Eye (tissue), 1 donor: Measurements from ENCODE around the gene DNASE1.
"Not testable (repeated sequence)": the region's sequence is repeated elsewhere in the genome, so short reads cannot be mapped to it uniquely, and the experiment has no call there.

Source experiments
- DNase-seq: peaks from one replicate; pipeline ENCODE4 v3.0.0-alpha.2; 2015

DNASE1 gene

DNA sequence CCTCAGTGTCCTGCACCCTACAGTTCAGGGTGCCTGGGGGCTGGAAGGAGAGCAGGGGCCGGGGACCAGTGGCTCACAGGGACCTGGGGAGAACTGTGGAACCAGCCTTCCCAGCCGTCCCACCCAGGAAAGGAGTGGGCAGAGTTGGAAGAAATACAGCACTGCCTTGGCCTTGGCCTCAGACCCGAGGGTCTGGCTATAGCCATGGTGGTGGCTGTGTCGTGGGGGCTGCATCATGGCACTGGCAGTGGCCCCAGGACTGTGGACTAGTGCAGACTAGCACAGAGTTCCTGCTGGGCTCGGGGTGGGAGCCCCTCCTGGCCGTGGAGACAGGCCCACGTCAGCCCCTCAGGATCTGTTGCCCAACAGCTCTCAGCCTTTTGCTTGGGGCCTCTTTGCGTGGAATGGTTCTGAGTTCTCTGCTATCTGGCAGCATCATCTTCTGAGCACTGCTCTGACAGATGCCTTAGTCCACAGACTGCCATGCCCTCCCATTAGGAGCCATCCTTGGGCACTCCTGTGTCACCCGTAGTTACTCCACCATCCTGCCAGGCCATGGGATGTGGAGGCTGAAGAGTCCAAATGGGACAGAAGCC, 12.6 kb upstream of the DNASE1 start:
- no peak for DNase-seq

DNA sequence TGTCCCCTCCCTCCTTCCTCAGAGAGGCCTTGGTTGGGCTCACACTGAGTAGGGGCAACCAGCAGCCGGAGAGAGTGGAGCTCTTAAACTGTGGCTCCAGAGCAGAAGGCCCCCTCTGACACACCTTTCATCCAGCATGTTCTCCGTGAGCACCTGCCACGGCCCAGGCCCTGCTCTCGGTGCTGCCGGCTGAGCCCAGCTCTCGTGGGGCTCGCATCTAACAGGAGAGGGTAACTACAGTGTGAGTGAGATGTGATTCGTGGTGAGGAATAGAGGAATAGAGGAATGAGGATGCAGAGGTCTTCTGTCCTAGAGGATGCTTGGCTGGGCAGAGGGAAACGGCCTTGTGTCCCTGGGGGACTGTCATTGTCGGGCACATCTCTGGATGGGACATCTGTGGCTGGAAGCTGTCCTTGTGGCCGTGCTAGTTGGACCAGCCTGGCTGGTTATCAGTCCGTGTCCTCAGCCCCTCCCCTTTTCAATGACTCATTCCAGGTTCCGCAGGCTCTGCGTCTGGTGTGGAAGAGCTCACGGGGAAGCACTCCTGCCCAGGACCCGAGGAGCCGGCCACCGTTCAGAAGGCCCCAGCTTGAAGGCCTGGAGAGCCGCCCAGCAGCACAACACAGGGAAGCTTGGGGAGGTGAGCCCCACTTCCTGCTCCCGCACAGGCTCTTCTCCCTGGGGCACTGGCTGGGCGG, 11.9 kb upstream of the DNASE1 start:
- DNase-seq: peak; percentile 14

DNA sequence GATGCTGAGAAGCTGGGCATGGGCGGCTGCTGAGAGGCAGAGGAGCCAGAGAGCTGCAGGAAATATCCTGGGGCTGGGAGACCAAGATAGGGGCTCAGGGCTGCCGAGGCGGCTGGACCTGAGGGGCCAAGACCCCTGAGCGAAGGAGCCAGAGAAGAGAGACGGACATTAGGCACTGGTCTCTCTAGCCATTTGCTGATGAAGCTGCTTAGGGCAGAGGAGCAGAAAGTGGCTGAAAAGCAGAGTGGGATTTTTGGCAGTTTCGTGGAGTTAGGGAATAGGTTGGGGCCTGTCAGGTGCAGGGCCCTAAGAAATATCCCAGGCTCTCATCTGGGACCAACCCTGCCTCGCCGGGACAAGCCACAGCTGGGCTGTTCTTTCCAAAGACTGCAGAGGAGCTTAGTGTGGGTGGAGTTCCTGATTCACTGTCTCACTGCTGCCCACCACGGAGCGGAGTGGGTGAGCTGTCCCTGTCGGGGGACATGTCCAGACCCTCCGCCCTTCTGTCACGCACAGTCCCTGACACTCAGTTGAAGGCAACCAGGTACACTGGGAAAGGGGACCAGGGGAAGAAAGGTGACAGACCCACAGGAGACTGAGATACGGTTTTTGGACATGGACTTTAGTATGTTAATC, 11.3 kb upstream of the DNASE1 start:
- no peak for DNase-seq

DNA sequence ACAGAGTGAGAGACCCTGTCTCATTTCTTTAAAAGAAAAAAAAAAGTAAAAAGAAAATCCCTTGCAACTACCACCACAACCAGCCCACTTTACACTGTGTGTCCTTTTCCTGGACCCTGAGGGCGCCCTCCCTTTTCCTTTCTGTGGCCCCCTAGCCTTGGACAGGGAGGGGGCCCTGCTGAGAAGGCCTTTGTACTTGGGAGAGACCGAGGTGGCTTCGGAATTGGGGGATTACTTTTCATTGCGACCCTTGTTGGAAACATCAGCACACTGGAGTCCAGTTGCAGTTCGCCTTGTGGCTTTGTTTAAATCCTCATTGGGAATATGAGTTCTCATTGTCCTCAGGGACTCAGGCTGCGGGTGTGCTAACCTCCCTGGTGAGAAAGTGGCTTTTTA, 9.4 kb upstream of the DNASE1 start:
- no peak for DNase-seq

DNA sequence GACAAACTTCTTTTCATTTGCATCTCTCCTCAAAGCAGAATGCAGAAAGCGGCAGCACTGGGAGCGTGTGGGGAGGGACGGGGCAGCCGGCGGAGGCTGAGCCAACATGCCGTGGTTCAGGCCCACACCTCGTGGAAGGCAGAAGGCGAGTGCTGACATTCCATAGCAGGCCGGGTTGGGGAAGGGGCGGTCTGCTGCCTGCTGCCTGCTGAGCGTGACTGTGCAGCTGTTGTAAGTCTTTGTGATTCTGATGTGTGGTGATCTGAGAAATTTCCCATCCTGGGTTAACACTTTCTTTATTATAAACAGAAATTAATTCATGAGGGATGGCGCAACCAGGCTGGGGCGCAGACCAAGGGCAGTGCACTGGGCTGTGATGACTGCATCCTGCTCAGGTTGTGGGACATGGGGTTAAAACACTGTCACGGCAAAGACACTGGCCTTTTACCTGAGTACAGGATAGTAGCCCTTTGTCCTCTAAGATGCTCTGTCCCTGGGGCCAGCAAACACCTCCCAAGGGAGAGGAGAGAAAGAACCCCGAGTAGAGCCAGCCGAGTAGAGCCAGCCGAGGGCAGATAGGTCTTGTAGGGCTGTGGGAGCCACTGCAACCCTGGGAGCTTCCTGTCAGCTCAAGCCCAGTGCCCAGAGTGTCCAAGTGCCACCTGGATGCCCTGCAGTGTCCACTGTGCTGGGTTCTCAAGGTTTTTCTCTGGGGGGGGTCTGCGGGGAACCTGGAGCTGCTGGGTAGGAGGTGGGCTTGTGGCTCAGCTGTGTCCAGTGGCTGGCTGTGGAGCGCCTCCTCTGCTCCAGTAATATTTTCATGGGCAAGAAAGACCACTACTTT, 8.8 kb upstream of the DNASE1 start:
- DNase-seq: peak; percentile 84

DNA sequence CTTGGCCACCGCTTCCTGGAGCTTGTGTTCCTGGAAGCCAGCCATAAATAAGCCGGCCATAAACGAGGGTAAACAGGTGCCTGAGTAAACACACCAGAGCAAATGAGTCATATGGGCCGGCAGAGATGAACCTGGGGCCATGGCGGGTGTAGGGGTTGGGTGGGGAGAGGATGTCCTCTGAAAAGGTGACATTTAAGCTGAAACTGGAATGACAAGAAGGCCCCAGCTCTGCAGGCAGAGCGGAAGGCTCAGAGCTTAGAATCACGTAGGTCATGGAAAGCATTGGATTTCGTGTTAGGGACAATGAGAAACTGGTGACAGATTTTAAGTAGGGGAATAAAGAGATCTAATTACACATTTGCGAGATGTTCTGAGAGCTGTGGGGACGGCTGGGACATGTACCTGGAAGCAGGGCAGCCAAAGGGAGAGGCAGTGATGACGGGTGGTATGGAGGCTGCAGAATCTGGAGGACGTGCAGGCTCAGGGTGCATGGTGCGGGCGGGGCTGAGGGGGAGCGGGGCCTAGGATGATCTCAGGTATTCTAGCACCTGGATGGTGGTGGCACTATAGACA, 8.1 kb upstream of the DNASE1 start:
- DNase-seq: no peak

DNA sequence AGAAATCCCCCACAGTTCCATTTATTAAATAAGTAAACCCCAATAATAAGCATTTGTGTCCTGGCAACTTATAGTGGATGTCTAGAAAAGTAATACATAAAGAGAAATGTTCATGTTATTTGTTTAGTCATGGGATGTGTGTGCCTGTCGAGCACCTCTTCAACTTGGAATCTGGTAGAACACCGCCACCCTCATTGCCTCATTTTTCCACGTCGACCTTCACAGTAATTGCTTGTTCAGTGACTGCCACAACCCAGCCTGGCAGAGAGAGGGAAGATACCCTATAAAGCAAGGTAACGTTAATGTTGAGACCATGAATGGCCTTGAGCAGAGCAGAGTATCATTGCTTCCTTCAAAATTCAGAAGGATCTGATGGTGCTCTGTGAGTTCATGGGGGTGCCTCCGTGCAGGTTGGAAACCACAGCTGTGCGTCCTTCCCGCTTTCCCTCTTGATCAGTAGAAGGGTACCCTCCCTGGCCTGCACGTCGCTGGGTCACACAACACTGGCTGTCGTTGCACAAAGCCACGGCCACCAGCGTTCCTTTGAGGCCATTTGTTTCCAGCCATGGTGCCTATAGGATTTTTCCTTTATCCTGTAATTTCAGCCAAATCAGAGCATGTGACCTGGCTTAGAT, 3.7 kb upstream of the DNASE1 start:
- DNase-seq: no peak

DNA sequence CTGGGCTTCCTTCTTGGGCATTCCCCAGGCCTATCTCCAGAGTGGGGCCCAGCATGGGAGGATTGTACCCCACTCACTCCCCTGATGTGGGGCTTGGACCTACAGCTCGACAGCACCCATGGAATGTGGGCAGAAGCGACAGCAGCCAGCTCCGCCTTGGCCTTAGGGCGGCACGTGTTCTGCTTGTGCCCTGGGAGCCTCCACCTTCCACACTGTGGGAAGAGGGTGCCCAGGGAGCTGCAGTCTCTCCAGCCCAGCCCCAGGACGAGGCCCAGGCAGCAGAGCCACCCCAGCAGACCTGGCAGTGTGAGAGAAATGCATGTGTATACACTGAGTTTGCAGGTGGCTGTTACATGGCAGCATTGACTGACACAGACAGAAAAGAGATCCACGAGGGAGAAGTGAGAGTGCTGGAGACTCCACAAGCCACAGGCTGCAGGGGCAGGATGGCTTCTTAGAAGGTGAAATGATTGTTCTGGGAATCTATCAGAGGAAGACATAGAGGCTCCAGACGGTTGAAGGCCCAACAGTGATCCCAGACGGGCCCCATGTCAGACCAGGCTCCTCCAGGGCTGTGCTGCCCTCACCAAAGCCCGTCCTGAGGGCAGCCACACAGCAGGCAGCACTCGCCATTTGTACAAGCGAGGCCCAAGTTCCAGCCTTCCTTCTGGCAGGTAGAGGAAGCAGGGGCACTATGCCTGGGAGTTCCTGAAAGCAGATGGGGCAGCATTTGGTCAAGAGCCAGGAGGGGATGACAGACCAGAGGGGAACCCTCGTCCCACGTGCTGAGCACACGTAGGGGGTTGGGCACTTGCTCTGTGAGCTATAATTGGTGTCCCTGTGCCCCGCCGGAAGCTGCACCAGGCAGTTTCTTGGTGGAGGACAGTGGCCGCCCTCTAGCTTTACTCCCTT, 2.8 kb upstream of the DNASE1 start:
- no peak for DNase-seq

DNA sequence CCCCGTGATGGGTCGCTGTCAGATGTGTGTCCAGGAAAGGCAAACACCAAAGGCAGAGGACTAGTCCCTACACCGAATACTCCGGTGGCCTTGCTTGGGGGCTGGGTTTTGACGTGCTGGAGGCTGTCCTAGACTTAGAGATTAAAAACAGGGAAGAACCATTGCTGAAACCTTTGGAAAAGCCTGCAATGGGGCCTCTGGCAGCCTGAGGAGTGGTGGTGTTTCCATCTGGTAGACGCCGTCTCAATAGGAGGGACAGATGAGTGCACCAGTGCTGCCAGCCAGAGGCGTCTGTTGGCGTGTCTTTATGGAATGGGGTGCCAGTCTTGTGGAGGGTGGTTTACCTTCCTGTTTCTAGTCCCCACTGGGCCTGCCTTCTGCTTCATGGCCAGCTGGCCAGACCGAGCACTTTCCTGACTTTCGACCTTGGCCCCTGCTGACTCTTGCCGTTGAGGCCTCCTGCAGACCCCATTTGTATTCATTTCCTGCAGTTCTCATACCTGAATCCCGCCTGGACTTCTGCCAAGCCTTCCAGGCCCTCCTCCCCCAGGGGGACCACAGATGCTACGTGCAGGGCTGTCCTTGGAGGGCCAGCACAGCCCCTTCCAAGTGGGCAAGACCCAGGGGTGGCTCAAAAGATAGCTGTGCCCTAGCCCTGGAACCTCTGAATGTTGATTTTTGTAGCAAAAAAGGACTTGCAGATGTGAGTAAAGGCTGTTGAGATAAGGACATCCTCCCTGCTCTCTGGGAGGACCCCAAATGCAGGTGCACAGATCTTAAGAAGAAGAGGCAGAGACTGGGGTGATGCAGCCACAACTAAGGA, 1.9 kb upstream of the DNASE1 start:
- DNase-seq: no peak

DNA sequence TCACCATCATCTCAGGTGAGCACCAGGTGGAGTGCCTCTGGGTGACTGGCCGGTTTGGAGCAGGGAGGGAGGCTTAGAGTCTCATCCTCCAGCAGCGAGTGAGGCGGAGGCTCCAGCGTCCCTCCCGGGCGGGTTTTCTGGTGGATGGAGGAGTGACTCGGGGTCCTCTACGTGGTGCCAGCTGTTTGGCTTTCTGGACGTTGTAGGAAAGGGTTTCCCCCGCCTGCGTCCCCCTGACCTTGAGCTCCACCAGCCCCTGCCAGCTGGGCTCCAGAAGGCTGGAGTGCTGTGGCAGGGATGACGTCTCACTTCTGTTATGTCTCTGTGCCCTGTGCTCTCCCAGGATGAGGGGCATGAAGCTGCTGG, 522 bp downstream of the DNASE1 start:
- DNase-seq: no peak

DNA sequence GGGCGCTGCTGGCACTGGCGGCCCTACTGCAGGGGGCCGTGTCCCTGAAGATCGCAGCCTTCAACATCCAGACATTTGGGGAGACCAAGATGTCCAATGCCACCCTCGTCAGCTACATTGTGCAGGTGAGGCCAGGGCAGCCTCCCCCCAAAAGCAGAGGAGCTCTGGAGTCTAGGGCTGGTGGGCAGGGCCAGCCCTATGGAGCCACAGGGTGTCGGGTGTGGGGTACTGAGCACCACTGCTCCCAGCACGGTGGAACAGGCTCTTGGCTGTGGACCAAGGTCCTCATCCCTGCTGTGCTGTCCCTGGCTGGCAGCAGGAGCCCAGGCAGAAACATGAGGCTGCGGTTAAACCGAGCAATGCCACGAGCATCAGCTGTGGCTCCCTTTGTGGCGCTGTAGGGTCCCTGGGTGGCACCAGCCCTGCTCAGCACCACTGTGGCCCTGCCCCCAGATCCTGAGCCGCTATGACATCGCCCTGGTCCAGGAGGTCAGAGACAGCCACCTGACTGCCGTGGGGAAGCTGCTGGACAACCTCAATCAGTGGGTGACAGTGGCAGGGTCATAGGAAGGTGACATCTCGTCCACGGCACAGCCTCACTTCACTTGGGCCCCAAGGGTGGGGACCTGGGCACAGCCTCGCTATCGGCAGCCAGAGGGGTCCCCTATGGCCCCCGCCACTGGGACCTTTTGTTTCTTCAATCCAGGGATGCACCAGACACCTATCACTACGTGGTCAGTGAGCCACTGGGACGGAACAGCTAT, 1.1 kb downstream of the DNASE1 start:
- DNase-seq: no peak

DNA sequence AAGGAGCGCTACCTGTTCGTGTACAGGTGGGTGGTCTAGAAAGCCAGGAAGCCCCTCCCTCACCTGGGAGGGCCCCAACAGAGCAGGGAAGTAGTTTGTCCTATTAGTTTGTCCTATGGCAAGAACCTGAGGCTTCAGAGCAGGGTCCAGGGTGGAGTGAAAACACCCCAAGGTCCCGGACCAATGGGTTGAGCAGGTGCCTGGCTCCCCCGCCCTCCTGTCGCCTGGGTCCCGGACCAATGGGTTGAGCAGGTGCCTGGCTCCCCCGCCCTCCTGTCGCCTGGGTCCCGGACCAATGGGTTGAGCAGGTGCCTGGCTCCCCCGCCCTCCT, 1.6 kb downstream of the DNASE1 start:
- DNase-seq: not testable (repeated sequence)

DNA sequence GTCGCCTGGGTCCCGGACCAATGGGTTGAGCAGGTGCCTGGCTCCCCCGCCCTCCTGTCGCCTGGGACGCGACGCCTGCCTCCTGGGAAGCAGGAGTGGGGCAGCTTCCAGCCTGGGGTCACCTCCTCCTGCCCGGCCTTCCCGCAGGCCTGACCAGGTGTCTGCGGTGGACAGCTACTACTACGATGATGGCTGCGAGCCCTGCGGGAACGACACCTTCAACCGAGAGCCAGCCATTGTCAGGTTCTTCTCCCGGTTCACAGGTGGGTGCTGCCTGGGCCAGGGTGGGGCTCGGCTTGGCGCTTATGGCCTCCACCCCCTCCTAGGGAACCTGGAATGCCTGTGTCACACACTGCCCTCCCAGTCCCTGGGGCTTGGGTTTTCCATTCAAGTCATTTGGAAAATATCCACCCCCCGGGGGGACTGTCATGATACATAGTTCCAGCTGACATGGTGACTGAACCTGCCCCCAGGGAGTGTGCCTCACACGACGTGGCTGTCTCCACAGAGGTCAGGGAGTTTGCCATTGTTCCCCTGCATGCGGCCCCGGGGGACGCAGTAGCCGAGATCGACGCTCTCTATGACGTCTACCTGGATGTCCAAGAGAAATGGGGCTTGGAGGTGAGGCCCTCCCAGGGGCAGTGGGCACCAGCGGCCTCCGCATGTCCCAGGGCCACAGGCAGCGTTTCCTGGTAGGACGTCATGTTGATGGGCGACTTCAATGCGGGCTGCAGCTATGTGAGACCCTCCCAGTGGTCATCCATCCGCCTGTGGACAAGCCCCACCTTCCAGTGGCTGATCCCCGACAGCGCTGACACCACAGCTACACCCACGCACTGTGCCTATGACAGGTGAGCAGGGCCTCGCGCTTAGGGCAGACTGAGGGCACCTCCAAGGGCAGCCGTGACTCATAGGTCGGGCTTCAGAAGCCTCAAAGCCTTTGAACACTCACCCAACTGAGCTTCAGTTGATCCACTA, 2.3 kb downstream of the DNASE1 start:
- DNase-seq: no peak

DNA sequence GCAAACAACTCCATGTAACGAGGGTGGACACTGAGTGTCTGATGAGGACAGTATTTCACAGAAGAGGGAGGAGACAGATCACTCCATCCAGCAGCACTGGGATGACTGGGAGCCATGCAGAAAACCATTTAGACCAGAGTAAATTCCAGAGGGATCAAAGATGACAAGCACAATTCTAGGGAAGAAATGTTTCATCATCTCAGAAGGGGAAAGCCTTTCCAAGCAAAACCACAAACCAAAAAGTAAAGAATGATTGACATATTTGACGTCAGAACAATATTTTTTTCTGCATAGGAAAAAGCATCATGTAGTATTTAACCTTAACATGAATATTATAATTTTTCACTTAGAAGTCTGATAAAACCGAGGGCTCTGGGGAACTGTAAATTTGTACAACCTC, 4.8 kb downstream of the DNASE1 start:
- DNase-seq: no peak

DNA sequence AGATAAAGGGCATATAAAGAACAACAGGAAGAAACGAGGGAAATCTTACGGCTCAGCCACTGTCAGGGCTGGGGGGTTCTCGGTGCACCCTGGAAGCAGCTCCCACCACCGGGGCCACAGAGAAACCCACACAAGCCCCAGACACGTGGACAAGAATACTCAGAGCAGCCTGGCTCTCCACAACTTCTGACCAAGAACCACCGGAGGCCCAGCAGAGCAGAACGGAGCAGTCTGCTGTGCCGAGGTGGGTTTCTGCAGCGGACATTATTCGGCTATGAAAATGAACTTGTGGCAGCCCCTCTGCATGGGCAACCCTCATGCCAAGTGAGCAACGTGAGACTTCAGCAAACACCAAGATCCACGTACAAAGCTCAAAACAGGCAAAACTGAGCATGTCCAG, 6.8 kb downstream of the DNASE1 start:
- DNase-seq: no peak

DNA sequence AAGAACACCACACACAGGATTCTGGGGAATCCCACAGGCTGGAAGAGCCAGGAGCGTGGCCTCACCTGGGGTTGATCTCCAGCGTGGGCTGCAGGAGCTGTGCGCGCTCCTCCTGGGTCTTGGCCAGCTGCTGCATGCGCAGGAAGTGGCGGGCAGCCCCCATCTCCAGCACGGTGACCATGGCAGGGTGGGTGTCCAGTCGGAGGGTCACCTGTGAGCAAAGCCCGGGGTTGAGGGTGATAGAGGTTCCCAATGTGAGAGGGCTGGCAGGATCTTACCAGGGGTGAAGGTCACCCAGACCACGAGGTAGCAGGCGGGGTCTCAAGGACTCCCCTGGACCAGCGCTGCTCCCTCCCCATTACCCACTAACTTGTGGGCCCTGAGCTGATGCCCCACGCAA, 7.4 kb downstream of the DNASE1 start:
- no peak for DNase-seq

DNA sequence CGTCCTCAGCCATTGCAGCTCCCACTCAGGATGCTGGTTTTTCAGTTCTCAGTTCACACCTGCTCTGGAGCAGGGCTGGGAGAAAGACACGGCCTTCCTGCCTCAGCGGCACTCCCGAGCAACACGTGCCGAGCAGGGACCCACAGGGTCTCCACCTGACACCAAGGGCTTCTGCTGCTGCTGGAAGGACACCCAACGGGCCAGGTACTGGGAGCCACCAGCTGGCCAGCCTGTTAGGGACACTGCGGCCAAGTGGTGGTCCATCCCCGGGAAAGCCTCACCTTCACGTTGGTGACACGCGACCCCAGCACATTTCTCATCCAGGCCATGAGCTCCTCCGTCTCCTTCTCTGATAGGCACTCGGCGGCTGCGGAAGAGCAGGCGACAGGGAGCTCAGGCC, 8.1 kb downstream of the DNASE1 start:
- no peak for DNase-seq

DNA sequence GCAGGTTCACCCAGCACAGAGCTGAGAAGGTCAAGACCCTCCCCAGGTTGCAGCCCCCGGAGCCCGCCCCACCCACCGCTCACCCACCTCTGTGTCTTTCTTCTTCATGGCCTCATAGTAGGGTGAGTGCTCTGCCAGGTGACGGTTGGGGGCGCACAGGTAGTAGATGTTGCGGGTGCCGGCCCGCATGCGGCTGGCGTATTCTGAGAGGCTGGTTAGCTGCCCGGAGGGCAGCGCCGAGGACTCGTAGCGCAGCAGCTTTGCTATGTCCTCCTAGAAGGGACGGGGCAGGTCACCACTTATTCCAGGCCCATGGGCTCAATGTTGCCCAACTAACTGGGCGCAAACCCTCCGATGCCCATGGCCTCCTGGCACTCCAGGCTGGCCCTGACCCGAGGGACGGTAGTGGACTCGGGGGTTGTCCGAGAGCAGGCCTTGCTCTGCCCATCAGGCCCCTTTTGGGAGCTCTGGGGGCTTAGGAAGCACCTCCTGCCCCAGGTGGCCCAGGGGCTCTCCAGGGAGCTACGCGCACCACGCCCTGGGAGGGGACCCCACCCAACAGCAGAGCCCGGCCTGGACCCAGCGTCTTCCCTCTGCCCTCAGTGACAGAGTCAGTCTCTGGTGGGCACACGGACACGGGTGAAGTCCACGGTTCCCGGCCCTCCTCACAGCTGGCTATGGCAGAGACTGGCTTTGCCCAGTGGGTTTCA, 9.9 kb downstream of the DNASE1 start:
- DNase-seq: no peak
